GOT3 (cell line): ENCODE measurements around the gene NHSL1.

Experiments
- DNase-seq: peaks from one replicate; lab custom pipeline; 2025; ENCODE audit warnings: mixed read lengths; lab: John Stamatoyannopoulos, UW

Gene NHSL1

GRCh38 chr6:138498629-138499302 is 528 bp downstream of the NHSL1 start:
- DNase-seq = no peak

GRCh38 chr6:138497286-138497685 is 2.0 kb downstream of the NHSL1 start:
- no peak for DNase-seq

DNA sequence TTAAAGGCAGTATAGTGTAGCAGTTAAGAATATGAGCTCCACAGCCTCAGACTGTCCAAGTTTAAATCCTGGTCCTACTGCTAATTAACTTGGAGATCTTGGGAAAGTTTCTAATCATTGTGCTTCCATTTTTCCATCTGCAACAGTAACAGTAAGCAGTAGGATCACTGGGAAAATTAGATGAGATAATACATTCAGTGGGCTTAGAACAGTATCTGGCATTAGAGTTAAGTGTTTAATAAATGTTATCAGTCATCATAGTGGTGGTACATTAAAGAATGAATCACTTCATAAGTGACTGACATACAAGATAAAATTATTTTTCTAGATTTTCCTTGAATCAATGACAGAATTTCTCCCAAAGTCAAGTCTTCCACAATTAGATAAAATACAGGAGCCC is 5.0 kb downstream of the NHSL1 start:
- no peak for DNase-seq

DNA sequence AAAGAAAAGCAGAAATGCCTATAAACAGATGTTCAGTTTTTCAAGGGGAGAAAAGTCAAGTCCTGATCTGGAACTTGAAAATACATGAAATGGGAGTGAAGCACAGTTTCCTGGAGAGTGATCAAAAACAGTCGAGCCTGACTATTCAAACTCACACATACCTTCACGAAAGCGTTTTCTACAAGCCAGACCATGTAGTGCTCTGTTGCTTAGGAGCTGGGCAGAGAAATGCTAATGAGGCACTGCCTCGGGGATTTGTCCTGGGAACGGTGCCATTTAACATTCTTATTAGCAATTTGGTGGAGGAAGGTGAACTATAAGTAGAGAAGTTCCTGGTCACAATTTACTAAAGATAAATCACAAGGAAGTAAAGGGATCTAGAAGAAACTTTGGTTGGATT is 5.9 kb downstream of the NHSL1 start:
- DNase-seq = no peak

- no peak for DNase-seq
Measured at GRCh38 chr6:138492871-138493270, 6.4 kb downstream of the NHSL1 start.

GRCh38 chr6:138492113-138492512 is 7.2 kb downstream of the NHSL1 start:
- DNase-seq = no peak

DNA sequence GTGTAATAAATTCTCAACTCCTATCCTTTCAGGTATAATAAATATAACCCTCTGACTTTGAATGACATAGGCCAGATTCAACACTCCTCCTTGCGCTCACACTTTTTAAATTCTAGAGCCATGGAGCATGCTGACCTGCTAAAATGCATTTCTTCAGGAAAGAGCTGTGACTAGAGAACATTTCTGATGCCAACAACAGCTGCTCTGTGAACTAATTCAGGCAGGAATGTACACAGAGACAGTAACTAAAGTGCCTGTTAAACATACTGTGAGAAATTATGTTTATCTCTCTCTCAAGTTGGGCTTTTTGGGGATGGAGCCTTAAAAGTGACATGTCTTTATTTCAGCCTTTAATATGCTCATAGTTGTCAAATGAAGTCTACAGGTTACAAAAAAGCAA is 8.3 kb downstream of the NHSL1 start:
- DNase-seq = no peak

DNA sequence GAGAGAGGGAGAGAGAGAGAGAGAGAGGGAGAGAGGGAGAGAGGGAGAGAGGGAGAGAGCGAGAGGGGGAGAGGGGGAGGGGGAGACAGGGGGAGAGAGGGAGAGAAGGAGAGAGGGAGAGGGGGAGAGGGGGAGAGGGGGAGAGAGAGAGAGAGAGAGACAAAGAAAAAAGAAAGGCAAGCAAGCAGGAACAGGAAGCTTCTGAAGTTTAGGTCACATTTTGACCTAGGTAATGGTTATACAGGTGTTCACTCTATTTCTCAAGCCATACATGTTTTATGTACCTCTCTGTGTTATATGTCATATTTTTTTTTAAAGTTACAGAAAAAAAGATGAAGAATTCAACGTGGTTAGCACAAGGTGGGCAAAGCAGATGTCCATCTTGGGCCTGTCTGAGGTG is 9.4 kb downstream of the NHSL1 start:
- DNase-seq = no peak

DNA sequence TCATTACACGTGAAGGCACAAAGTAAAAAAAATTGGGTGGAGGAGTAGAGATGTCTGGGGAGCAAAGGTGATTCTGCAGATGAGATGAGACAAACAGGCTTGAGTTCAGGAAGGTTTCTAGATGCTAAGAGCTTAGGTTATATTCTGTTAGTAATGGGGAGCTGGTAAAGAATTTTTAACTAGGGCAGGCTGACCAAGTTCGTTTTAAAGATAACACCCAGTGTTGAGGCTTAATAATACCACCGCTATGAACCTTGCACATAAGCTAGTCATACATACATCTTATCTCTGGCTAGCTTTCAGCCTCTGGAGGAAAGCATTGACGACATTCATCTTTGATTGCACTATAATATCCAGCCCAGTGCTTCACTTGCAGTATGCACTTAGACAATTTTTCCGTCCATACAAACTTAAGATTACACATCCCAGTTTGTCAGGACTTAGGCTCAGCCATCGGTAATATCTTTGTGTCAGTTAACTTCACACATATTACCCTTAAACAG is 12.1 kb downstream of the NHSL1 start:
- DNase-seq = no peak

- no peak for DNase-seq
Measured at GRCh38 chr6:138486249-138487101, 12.8 kb downstream of the NHSL1 start.

- no peak for DNase-seq
Measured at GRCh38 chr6:138485586-138486248, 13.6 kb downstream of the NHSL1 start.

DNA sequence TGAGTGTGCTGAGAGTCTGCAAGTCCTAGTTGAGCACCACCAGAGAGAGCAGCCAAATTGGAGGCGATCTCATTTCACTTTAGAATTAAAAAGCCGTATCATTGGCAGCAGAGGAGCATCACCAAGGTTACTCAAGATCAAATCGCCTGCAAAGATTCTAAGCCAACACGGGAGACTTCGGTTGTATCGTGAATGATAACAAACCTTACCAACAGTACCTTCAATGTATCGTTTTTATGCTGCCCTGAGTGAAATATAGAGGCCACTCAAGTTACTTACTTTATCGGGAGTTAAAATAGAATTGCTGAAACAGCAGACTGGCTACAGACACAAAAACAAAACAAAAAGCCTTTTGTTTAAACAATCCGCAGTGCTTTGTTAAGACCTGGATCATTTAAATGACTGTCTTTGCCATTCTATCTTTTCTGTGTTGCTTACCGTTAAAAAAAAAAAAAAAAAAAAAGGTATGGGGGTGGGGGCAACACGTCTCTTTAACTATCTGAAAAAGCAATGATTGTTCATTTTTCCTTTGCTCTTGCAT is 14.2 kb downstream of the NHSL1 start:
- no peak for DNase-seq

- DNase-seq = no peak
Measured at GRCh38 chr6:138484018-138484731, 15.1 kb downstream of the NHSL1 start.

DNA sequence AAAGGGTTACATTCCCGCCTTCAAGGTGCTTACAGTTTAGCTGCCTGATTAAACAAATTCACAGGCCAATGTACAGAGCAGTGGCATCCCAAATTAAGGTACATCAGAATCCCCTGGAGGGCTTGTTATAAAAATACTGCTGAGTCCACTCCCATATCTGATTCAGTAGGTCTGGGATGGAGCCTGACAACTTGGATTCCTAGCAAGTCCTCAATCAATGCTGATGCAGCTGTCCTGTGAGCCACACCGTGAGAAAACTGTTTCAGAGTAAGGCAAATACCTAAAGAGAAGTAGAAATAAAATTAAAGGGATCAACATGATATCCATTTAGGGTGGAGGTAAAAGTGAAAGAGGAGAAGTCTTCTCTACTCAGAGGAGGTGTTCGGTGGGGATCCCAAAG is 16.5 kb downstream of the NHSL1 start:
- no peak for DNase-seq

GRCh38 chr6:138480279-138480949 is 18.9 kb downstream of the NHSL1 start:
- DNase-seq = no peak

DNA sequence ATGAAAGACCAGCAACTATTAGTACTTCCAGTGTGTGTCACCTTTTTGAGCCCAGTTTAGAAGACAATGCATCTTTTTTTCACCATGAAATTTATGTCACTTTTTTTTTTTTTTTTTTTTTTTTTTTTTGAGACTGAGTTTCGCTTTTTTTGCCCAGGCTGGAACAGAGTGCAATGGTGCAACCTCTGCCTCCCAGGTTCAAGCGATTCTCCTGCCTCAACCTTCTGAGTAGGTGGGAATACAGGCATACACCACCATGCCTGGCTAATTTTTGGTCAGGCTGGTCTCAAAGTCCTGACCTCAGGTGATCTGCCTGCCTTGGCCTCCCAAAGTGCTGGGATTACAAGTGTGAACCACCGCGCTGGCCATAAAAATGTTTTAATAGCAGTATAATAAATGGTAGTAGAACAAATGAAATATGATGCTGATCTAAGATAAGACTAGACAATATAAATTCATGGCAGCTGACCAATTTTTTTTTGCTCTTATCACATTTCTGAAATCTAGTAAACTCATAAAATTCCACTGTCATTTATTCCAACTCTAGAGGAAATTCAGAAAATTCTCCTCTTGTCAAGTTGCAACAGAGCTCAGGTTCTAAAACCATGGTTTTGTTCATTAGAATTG is 21.3 kb downstream of the NHSL1 start:
- DNase-seq = no peak

DNA sequence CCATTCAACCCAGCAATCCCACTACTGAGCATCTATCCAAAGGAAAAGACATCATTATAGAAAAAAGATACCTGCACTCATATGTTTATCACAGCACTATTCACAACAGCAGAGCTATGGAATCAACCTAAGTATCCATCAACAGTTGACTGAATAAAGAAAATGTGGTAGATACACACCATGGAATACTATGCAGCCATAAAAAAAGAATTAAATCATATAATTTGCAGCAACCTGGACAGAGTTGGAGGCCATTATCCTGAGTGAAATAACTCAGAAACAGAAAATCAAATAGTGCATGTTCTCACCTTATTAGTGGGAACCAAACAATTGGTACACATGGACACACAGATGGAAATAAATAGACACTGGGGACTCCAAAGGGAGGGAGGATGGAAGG is 23.2 kb downstream of the NHSL1 start:
- DNase-seq = no peak

GRCh38 chr6:138473144-138473543 is 26.1 kb downstream of the NHSL1 start:
- no peak for DNase-seq

DNA sequence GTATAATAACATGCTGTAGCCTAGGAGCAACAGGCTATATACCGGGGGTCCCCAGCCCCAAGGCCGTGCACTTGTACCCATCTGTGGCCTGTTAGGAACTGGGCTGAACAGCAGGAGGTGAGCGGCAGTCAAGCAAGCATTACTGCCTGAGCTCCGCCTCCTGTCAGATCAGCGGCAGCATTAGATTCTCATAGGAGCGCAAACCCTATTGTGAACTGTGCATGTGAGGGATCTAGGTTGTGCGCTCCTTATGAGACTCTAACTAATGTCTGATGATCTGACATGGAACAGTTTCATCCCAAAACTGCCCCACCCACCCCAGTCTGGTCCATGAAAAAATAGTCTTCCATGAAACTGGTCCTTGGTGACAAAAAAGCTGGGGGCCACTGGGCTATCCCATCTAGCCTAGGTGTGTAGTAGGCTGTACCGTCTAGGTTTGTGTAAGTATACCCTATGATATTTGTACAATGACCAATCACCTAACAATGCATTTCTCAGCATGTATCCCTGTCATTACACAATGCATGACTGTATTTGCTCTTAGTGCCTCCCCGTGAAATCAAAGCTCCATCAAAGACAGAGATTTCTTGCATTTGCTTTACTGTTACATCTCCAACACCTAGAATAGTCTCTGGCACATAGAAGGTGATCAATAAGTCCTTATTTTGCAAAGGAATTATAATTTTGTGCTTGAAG is 30.8 kb downstream of the NHSL1 start:
- DNase-seq = no peak

DNA sequence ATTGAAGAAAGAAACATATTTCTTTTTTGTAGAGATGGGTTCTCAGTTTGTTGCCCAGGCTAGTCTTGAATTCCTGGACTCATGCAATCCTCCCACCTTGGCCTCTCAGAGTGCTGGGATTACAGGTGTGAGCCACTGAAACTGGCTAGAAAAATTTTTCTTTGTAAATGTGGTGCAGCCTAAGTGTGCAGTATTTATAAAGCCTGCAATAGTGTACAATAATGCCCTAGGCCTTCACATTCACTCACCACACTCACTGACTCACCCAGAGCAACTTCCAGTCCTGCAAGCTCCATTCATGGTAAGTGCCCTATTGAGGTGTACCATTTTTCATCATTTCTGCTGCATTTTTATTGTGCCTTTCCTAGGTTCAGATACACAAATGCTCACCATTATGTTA is 31.4 kb downstream of the NHSL1 start:
- DNase-seq = no peak
